Dendritic cell treated with granulocyte-macrophage colony-stimulating factor and Interleukin-4, amounts not matched to agents 40 ng/mL and 50 ng/mL, for 4 days (primary cell): ENCODE results near the gene CORO6.

Experiments used
- H3K27ac Mint-ChIP-seq: one replicate; pipeline ENCODE4 v1.8.0; 2022; ENCODE audit warnings: mild to moderate bottlenecking, mixed read lengths
- H3K27me3 Mint-ChIP-seq: one replicate; pipeline ENCODE4 v1.8.0; 2022; ENCODE audit warnings: mild to moderate bottlenecking, mixed read lengths
- H3K36me3 Mint-ChIP-seq: one replicate; pipeline ENCODE4 v1.8.0; 2022; ENCODE audit warnings: low read depth, mixed read lengths
- H3K4me1 Mint-ChIP-seq: one replicate; pipeline ENCODE4 v1.8.0; 2022; ENCODE audit warnings: low read depth, mixed read lengths
- H3K4me3 Mint-ChIP-seq: one replicate; pipeline ENCODE4 v1.8.0; 2022; ENCODE audit warnings: mild to moderate bottlenecking, moderate library complexity, mixed read lengths
- H3K9me3 Mint-ChIP-seq: one replicate; pipeline ENCODE4 v1.8.0; 2022; ENCODE audit warnings: mixed read lengths
- intact Hi-C: fragments of 100-400 bp; cut with micrococcal nuclease; formaldehyde crosslinking; loops from one replicate; pipeline ENCODE4 v1.15.0; 2022

CORO6 gene

GRCh38 chr17:29649359-29649758, 26.6 kb upstream of the CORO6 start:
- no peak overlapping the region for H3K27ac Mint-ChIP-seq
- peaks cover 66% of the 10 kb centered on the region for H3K36me3 Mint-ChIP-seq
- peaks cover 27% of the 10 kb centered on the region for H3K4me1 Mint-ChIP-seq
- no peaks in the 10 kb centered on the region for H3K9me3 Mint-ChIP-seq
- intact Hi-C loops = no loop called here
- no peaks in the 10 kb centered on the region for H3K27me3 Mint-ChIP-seq
- no peak overlapping the region for H3K4me3 Mint-ChIP-seq

- intact Hi-C loops = no loop called here
- Mint-ChIP-seq H3K36me3 (peaks cover 80% of the 10 kb centered on the region), H3K27ac (no peak overlapping the region)
Measured at GRCh38 chr17:29648005-29648404, 25.3 kb upstream of the CORO6 start.

GRCh38 chr17:29645515-29646051, 22.9 kb upstream of the CORO6 start:
- Mint-ChIP-seq H3K27me3 (no peaks in the 10 kb centered on the region), H3K36me3 (peaks cover 78% of the 10 kb centered on the region), H3K9me3 (no peaks in the 10 kb centered on the region), H3K27ac (peak overlapping the region; percentile 41), H3K4me1 (peaks cover 38% of the 10 kb centered on the region), H3K4me3 (no peak overlapping the region)
- intact Hi-C loops = no loop called here

More at GRCh38 chr17:29648005-29648404, 25.3 kb upstream of the CORO6 start:
- H3K4me1 Mint-ChIP-seq = peaks cover 27% of the 10 kb centered on the region
- no peaks in the 10 kb centered on the region for H3K27me3 Mint-ChIP-seq
- no peak overlapping the region for H3K4me3 Mint-ChIP-seq
- no peaks in the 10 kb centered on the region for H3K9me3 Mint-ChIP-seq

GRCh38 chr17:29643817-29644160, 21.1 kb upstream of the CORO6 start:
- peaks cover 65% of the 10 kb centered on the region for H3K36me3 Mint-ChIP-seq
- H3K4me1 Mint-ChIP-seq = peaks cover 45% of the 10 kb centered on the region
- intact Hi-C loops = no loop called here
- H3K9me3 Mint-ChIP-seq = no peaks in the 10 kb centered on the region
- no peaks in the 10 kb centered on the region for H3K27me3 Mint-ChIP-seq
- no peak overlapping the region for H3K4me3 Mint-ChIP-seq
- peak overlapping the region; percentile 17 for H3K27ac Mint-ChIP-seq

GRCh38 chr17:29642171-29642611, 19.5 kb upstream of the CORO6 start:
- Mint-ChIP-seq H3K27ac (no peak overlapping the region), H3K4me1 (peaks cover 45% of the 10 kb centered on the region), H3K9me3 (no peaks in the 10 kb centered on the region), H3K36me3 (peaks cover 58% of the 10 kb centered on the region), H3K27me3 (no peaks in the 10 kb centered on the region), H3K4me3 (no peak overlapping the region)
- intact Hi-C loops = no loop called here

DNA sequence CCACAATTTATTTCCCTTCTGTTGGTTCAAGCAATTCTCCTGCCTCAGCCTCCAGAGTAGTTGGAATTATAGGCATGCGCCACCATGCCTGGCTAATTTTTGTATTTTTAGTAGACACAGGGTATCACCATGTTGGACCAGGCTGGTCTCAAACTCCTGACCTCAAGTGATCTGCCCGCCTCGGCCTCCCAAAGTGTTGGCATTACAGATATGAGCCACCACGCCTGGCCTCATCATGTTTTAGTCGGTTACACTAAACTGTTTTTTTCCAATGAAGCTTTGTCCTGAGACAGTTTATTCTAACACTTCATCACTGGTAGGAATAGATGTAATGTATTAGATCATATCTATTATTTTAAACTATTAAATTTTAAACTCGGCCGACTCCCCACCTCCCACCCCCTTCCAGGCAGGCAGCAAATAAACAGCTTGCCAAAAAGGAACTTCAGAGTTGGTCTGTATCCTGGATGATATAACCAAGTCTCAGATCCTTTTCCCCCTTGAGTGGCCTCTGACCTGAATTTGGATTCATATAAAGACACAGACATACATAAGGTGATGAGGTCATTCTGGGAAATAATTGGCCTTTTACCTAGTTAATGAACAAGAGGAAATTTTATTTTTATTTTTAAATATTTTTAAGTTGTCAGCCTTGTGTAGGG, 18.4 kb upstream of the CORO6 start:
- Mint-ChIP-seq H3K27me3 (no peaks in the 10 kb centered on the region), H3K27ac (no peak overlapping the region), H3K36me3 (peaks cover 59% of the 10 kb centered on the region), H3K4me1 (peaks cover 43% of the 10 kb centered on the region), H3K4me3 (no peak overlapping the region), H3K9me3 (no peaks in the 10 kb centered on the region)
- intact Hi-C loops = no loop called here

DNA sequence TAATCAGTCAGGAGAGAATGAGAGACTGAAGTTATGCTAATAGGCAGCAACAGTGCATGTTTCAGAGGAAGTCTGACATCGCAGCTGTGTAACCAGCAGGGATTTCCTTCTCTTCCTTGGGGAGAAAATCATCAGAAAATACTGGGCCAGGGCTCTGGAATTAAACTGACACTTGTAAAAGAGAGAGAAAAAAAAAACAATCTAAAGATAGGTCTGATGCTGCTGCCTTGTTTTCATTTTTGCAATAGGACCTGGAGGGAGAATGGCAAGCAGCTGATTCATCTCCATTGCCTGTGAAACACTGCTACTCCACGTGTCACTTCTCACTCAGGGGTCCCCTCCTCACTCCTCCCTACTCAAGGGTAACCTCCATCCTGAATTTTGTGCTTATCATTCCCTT, 17.7 kb upstream of the CORO6 start:
- Mint-ChIP-seq H3K27me3 (no peaks in the 10 kb centered on the region), H3K36me3 (peaks cover 59% of the 10 kb centered on the region), H3K4me1 (peaks cover 36% of the 10 kb centered on the region), H3K4me3 (no peak overlapping the region), H3K27ac (no peak overlapping the region), H3K9me3 (no peaks in the 10 kb centered on the region)
- intact Hi-C loops = no loop called here

DNA sequence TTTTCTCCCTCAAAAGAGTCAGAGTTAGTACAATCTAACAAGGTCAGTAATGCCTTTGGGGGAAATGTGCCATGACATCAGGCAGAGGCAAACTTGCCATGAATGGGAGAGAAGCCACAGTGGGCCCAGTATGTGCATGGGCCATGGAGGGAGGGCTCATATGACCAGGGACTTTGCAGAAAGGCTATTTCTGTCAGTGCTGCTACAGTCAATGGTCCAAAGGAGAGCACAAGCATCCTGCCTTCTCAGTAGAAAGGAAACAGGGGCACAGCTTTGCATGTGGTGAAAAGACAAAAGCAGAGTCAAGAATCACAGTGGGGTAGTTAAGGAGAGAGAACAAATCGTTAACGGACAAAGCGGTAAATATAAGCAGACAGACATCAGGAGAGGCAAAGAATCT, 11.2 kb upstream of the CORO6 start:
- no peak overlapping the region for H3K4me3 Mint-ChIP-seq
- H3K4me1 Mint-ChIP-seq = peaks cover 2% of the 10 kb centered on the region
- peaks cover 83% of the 10 kb centered on the region for H3K36me3 Mint-ChIP-seq
- H3K9me3 Mint-ChIP-seq = no peaks in the 10 kb centered on the region
- H3K27ac Mint-ChIP-seq = no peak overlapping the region
- no peaks in the 10 kb centered on the region for H3K27me3 Mint-ChIP-seq
- intact Hi-C loops = no loop called here

- H3K27me3 Mint-ChIP-seq = no peaks in the 10 kb centered on the region
- H3K9me3 Mint-ChIP-seq = no peaks in the 10 kb centered on the region
- peaks cover 82% of the 10 kb centered on the region for H3K36me3 Mint-ChIP-seq
- intact Hi-C loops = no loop called here
- no peak overlapping the region for H3K4me3 Mint-ChIP-seq
- no peak overlapping the region for H3K27ac Mint-ChIP-seq
- peaks cover 23% of the 10 kb centered on the region for H3K4me1 Mint-ChIP-seq
Measured at GRCh38 chr17:29630630-29631193, 8.0 kb upstream of the CORO6 start.

DNA sequence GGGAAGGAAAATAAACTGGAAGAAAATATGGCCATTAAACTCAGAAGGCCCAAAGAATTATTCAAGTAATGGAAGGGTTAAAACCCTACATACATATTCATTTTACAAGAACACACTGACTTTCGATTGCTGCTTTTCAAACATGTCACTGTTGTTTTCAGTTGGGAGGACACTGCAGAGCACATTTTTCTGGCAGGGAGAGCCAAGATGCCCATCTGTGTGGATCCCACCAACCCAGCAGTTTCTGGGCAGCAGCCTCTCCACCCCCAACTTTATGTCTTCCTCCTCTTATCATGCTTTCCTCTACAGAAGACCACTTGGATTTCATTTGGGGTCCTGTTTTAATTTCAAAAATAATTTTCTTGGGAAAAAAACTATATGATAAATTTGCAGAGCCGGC, 7.1 kb upstream of the CORO6 start:
- Mint-ChIP-seq H3K36me3 (peaks cover 79% of the 10 kb centered on the region), H3K4me1 (peaks cover 26% of the 10 kb centered on the region), H3K27ac (no peak overlapping the region), H3K9me3 (no peaks in the 10 kb centered on the region), H3K27me3 (no peaks in the 10 kb centered on the region), H3K4me3 (no peak overlapping the region)
- intact Hi-C loops = no loop called here

- Mint-ChIP-seq H3K4me3 (no peak overlapping the region), H3K27me3 (peaks cover 7% of the 10 kb centered on the region), H3K9me3 (no peaks in the 10 kb centered on the region), H3K36me3 (peaks cover 67% of the 10 kb centered on the region), H3K4me1 (peaks cover 26% of the 10 kb centered on the region), H3K27ac (no peak overlapping the region)
- intact Hi-C loops = no loop called here
Measured at GRCh38 chr17:29628644-29629043, 5.9 kb upstream of the CORO6 start.

DNA sequence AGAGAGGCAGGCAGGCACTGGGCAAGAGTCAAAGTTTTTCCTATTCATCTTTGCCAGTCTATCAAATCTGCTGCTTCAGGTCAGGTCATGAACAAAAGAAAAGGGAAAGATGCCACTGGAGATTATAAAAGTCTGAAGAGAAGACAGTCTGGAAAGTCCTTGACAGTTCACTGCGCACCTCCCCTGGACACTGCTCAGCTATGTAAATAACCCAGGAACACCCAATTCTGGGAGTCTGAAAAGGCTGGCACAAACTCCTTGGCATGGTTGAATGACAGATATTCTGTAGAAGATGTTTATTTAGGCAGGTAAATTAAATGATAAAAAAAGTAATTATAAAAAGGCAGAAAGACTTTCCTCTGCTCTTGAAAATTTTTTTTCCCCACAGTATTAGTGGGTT, 5.2 kb upstream of the CORO6 start:
- Mint-ChIP-seq H3K27me3 (peaks cover 14% of the 10 kb centered on the region), H3K27ac (no peak overlapping the region), H3K4me3 (no peak overlapping the region), H3K4me1 (peaks cover 33% of the 10 kb centered on the region), H3K9me3 (no peaks in the 10 kb centered on the region), H3K36me3 (peaks cover 65% of the 10 kb centered on the region)
- intact Hi-C loops = no loop called here

DNA sequence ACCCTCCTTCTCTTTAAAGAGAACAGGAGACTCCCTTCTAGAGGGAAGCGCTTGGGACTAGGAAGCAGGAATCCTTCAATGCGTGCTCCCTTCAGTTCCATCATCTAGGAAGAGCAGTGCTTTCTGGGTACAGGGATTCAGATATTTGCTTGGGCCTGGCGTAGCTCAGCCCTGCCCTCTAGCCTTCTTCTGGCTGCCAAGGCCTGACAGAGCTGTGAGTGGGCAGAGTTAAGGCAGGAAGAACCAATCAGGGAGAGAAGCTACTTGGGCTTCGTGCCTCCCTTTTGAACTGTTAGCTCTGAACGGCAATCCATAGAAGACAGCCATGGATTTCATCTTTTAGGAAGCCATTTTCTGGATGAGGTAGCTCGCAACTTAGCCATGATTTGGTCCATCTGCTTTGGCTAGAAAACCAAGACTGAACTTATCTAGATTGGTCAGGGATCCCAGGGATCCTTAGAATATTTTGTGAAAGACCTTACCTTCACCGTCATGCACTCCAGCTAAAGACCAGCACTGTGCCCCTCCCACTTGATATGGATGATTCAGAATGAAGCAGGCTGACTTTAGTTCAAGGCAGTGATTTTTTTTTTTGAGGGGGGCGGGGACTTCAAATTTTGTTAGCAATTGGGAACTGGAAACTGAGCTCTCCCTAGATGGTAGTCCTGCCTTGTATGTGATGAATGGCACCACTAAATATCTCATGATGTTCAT, 2.5 kb upstream of the CORO6 start:
- Mint-ChIP-seq H3K4me1 (peaks cover 42% of the 10 kb centered on the region), H3K9me3 (no peaks in the 10 kb centered on the region), H3K27me3 (peaks cover 42% of the 10 kb centered on the region), H3K4me3 (no peak overlapping the region), H3K36me3 (peaks cover 38% of the 10 kb centered on the region), H3K27ac (no peak overlapping the region)
- intact Hi-C loops = no loop called here

DNA sequence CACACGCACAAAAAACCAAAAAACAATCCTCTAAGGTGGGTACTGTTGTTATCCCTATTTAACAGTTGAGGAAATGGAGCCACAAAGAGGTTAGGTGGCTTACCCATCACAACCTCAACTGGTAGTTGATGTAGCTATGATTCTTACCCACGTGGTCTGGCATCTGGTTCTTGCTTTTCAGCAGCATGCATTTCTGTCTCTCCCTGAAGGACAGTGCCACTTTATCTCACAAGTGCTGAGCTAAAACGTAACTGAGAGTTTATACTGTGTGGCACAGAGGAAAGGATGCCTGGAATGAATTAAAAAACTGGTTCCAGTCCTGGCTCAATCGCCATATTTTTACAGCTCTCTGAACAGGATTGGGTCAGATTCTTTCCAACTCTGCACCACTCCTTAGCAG, 1.9 kb upstream of the CORO6 start:
- H3K36me3 Mint-ChIP-seq = peaks cover 33% of the 10 kb centered on the region
- intact Hi-C loops = no loop called here
- no peak overlapping the region for H3K27ac Mint-ChIP-seq
- H3K9me3 Mint-ChIP-seq = no peaks in the 10 kb centered on the region
- no peak overlapping the region for H3K4me3 Mint-ChIP-seq
- H3K4me1 Mint-ChIP-seq = peaks cover 42% of the 10 kb centered on the region
- H3K27me3 Mint-ChIP-seq = peaks cover 47% of the 10 kb centered on the region
